DND-41 (cell line): ENCODE data around the gene ADAMTS12.

ENCODE experiments used
- CTCF ChIP-seq: IDR thresholded peaks from 2 replicates; pipeline ENCODE4 v1.5.1; 2012; ENCODE audit warnings: borderline replicate concordance, low read length, moderate library complexity, mild to moderate bottlenecking; ENCODE audit not compliant: poor library complexity, severe bottlenecking; ENCODE audit errors: extremely low read depth
- EZH2 ChIP-seq: IDR thresholded peaks from 3 replicates; pipeline ENCODE4 v1.6.1; 2012; ENCODE audit warnings: borderline replicate concordance, low read depth, mild to moderate bottlenecking, moderate library complexity, low read length, inconsistent platforms; ENCODE audit not compliant: severe bottlenecking

- no peak for TF ChIP-seq CTCF
- TF ChIP-seq EZH2 = no peak
Measured at GRCh38 chr5:33621514-33621913, 270.3 kb downstream of the ADAMTS12 start.
